OCI-M2 (cell line): ENCODE results near the gene AURKAIP1.

Experiments used
- DNase-seq: peaks from one replicate; lab custom pipeline; 2025; ENCODE audit not compliant: unreplicated experiment; lab: John Stamatoyannopoulos, UW

Gene AURKAIP1

DNA sequence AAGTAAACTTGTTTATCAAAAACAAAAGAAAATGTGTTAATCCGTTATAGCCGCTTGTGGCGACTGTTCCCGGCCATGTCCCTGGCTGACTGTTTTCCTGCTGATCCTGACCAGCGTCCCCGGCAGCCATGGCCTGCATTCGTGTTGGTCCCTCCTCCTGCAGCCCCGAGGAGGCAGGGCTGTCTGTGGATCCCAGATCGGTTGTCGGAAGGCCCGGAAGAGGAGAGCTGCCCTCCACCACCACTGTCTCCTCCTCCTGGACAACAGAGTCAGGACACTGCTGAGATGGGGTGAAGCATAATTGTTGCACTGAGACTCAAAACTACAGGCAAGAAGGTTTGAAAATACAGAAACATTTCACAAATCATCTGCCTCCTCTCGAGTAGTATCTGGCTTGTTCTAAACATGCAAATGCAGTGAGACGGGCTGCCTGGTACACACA, 13.0 kb downstream of the AURKAIP1 start:
- DNase-seq = no peak

DNA sequence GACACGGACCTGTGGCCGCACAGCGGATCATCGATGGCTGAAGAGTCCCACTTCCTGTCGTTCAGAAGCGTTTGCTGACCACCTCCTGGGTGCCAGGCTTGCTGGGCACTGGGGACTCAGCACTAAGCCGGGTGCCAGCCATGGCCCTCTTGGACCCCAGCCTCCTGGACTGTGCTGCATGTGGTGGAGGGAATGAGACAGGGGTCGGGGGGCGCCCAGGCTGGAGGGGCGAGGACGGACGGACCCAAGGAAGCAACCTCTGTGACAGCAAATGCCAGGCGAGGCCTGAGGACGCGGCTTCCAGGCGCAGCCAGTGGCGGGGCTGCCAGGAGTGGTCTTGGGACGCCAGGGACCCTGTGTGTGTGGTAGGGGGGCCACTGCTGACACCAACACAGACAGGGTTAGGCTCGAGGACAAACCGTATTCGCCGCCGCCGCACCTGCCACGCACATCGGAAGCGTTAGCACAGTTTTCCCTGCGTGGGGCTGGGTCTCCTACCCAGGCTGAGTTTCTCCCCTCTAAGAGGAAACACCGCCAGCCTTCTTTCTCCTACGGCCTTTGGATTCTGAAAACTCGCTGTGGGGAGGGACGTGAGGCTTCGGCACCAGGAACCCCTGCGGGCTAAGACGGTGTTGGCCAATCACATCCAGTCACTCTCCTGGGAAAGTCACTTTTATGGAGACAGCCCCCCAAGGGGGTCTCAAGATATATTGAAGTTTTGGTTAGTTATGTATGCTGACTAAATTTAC, 13.6 kb downstream of the AURKAIP1 start:
- no peak for DNase-seq

DNA sequence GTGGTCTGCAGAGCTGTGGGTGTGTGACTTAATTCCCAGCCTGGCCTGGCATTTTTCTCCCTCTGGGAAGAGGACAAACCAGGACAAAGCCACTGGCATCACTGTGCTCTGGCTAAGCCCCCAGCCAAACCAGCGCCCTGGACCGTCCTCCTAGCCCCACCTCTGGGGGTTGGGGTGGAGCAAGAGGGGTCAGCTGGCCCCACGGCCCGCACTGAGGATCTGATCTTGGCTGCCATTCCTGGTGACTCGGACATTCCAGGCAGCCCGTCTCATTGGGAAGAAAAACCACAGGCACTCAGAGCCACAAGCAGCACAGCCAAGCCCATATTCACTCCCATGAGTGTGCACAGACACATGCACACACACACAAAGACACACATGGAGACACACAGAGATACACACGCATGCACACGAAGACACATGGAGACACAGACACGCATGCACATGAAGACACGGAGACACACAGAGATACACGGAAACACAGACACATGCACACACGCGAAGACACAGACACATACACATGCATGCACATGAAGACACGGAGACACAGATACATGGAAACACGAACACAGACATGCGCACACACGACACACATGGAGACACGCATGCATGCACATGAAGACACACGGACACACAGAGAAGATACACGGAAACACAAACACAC, 14.4 kb downstream of the AURKAIP1 start:
- DNase-seq = no peak

DNA sequence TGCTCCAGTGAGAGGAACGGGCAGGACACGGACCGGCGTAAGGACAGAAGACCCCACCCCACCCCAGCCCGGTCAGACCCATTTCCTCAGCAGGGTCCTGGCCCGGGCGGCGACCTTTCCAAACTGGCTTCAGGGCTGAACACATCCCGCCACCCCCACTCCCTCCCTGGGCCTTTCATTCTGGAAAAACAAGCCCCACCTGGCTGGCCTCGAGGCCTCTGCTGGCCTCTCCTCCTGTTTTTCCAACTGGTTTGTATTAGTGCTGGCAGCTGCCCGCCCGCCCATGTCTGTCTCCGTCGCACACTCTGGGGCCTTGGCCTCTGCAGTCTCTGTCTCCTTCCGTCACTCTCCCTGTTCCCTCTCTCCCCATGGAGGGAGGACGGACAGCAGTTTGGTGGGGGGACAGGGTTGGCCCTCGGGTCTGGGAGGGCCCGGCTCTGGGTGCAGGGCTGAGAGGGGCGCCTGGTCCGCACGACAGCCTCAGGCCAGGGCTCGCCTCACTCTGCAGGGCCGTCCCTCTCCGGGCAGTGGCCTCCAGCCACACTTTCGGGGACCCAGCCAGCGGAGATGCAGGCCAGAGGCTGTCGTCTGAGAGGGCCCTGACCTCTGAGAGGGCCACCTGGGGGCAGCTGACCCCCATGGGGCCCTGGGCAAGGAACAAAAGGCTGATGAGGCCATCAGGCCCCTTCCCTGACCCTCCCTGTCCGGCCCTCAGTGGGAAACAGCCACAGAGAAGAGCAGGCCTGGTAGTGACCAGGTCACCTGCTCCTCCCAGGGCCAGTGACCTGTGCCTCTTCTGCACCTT, 15.1 kb downstream of the AURKAIP1 start:
- DNase-seq = no peak

DNA sequence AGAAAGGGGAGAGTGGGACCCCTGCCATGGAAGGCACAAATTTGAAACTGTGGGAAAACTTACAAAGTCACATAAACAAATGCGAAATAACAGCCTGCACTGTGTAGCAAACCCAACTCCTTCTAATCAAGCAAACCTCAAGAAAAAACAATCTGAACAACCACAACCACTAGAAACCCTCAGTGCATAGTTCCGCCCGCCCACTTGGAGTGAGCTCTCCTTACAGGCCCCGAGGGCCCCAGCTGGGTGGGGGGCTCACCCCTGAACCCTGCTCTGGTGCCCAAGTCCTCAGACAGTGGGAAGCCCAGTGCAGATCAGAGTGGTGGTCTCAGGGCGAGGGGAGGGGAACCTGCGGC, 15.7 kb downstream of the AURKAIP1 start:
- DNase-seq = no peak

DNA sequence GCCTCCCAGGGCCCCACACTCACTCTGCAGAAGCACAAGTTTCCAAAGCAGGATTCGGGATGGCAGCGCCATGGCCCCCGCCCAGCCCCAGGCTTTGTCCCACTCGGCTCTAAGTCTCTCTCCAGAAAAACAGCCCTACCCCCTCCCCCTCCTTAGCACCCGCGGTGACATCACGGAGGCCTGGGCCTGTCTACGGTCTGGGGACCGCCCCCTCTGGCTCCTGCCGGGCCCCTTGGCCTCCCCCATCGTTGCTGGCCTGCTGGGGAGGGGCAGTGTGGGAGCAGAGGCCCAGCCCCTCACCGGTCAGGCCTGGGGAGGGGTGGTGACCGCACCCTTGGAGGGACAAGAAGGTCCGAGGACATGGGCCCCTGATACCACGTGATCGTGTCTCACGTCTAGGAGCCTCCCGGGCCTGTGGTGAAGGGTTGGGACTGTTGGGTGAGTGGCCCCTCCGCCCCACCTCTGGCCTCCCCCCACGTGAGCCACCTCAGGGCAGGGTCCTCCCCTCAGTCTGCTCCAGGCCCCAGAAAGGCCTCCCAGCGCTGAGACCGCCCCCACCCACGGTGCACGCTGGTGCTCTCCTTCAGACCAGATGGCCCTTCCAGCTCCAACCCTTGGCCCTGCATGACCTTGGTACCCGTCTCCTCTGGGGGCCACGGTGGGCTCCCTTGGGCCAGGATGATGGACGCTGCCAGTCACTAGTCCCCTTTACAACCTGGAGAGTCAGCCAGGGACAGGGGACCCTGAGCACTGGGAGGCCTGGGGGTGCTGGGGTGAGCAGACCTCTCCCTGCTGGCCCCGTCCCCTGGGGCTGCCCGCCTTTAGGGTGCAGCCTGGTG, 16.4 kb downstream of the AURKAIP1 start, which contains the start of gene MXRA8:
TSS of gene MXRA8 (minus strand) at position 123 of the 839 bp plus-strand sequence. CDS start at position 72, 51 bp downstream.
- no peak for DNase-seq

DNA sequence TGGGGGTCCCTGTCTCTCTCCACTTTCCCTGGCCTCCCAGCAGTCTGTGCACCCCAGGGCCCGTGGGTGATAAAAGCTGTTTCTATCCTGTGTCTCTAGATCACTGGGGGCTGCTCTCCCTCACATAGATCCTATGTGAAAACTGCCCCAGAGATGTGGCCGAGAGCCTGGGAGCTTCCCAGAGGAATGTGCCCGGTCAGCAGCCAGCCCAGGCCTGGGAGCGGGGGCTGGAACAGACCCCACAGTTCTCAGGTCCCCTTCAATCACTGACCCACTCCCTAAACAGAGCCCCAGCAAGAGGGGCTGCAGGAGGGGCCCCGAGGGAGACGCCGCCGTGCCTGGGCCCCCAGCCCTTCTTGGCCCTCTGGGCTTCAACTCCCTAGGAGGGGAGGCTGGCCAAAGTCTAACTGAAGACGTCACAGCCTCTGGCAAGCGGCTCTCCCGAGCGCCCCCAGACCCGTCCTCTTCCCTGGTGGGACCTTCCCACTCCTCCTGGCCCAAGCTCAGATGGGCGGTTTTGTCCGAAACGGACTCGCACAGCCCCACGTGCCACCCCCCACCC, 17.1 kb downstream of the AURKAIP1 start:
- DNase-seq = no peak

DNA sequence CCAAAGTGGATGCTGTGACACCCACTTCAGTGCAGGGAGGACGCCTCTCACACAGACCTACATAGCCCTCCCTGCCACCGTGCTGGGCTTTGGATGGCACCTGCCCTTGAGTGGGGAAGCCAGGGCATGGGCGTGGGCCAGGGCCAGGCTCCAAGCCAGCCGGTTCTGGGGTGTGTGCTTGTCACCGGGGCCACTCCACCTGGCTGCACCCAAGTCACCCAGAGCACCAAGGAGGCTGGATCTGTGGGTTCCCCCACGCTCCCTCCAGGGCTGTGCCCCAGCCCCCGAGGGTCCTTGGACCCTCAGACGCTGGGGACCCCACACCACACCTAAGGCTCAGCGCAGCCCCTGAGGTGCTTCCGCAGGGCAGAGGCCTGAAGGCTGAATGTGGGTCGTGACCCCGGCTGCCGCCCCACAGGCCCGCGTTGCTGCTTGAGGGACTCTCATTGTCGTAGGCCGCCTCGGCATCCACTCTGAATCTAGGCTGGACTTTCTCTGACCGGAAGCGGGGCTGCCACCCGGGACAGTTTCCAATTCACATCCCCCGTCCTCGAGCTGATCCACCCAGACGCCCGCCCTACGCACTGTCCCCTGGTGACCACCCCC, 18.1 kb downstream of the AURKAIP1 start:
- no peak for DNase-seq

DNA sequence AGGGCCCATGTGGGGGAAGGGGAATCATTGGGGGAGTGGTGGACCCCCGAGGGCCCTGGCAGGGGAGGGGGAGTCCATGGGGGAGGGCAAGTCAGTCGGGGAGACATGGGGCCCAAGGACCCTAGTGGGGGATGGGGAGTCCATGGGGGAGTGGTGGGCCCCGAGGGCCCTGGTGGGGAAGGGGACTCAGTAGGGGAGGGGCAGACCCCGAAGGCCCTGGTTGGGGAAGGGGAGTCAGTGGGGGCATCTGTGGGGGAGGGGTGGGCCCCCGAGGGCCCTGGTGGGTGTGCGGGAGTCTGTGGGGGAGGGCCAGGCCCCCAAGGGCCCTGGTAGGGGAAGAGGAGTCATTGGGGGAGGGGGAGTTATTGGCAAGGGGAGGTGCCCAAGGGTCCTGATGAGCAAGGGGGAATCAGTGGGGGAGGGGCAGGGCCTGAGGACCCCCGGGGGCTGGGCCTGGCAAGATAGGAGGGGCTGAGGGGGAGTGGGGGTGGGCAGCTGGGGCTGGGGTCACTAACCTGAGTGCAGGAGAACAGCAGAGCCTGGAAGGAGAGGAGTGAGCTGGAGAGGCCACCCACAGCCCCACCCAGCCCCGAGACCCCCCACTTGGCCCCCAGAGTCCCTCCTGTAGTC, 18.7 kb downstream of the AURKAIP1 start:
- DNase-seq = no peak

DNA sequence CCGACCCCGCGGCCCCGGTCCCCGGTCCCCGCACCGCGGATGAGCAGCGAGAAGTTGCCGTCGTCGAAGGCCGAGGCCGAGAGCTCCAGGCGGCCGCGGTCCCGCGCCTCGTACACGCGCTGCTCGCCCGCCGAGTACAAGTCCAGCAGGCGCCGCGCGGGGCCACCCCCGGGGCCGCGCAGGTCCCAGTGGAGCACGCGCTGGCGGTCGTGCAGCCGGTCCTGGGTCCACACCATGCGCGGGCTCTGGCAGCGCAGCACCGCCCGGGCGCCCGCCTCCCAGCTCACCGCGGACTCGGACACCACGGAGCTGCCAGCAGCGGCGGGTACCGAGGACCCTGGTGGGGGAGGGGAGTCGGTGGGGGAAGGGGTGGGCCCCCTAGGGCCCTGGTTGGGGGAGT, 19.6 kb downstream of the AURKAIP1 start:
- no peak for DNase-seq

DNA sequence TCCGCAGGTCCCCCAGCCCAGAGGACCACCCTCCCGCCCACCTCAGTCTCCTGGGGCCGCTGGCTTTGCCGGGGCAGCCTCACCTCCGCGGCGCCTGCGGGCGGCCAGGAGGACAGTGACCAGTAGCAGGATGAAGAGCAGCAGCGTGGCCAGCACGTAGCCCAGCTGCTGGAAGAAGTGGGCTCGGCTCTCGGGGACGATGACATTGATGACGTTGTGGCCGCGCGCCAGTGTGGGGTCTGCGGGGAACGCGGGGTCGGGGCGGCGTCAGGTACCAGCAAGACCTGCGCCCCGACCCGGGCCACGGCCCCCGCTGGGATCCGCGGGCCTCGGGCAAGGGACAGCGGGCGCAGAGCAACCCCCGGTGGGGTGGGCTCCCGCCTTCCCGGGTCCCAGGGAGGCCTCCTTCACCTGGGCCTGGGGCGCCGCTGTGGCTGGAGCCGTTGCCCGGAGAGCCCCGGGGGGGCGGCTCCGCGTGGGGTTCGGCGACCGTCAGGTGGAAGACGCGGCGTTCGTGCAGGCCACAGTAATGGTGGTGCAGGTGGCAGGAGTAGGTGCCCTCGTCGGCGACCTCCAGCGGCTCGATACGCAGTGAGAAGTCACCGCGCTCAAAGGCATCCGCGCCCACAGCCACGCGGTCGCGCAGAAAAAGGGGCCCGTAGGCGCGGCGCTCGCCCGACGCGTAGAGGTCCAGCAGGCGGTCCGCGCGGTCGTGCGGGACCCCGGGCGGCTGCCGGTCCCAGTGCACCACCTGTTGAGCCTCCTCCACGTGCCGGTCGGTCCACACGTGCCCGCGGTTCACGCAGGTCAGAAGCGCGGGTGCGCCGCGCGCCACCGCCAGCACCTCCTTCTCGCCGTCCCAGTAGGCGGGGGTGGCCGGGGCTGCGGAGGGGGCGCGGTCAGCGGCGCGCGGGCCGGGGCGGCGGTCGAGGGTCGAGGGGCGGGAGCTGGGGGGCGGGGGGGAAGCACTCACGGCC, 20.4 kb downstream of the AURKAIP1 start:
- no peak for DNase-seq

DNA sequence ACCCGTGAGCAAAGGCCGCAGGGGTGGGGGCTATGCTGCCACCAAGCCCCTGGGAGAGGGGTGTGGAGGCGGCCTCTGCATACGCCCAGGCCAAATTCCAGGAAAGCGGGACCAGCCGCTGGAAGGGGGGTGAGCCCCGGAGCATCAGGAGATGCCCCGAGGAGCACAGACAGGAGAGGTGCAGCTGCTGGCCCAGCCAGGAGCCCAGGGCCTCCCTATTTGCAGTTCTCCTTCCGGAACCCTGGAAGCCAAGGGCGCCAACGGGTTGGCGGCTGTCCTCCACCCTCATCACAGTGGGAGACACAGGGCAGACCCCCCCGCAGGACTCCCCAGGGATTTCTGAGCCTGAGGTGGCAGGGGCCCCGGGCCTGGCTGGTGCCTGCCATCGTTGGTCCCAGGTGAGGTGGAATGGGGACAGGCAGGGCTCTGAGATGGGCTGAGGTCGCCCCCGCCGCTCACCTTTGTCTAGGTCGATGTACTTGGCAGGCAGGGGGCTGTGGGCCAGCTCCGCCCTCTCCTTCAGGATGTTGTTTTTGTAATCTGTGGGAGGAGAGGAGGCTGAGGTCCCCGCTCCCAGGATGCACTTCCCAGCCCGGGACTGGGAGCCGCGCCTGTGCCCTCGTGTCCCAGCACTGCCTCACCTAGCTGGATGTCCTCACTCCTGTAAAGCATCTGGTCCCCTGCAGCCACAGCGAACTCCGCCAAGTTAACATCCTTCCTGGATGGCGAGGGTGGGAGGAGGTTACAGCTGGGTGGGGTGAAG, 21.4 kb downstream of the AURKAIP1 start:
- DNase-seq = no peak

DNA sequence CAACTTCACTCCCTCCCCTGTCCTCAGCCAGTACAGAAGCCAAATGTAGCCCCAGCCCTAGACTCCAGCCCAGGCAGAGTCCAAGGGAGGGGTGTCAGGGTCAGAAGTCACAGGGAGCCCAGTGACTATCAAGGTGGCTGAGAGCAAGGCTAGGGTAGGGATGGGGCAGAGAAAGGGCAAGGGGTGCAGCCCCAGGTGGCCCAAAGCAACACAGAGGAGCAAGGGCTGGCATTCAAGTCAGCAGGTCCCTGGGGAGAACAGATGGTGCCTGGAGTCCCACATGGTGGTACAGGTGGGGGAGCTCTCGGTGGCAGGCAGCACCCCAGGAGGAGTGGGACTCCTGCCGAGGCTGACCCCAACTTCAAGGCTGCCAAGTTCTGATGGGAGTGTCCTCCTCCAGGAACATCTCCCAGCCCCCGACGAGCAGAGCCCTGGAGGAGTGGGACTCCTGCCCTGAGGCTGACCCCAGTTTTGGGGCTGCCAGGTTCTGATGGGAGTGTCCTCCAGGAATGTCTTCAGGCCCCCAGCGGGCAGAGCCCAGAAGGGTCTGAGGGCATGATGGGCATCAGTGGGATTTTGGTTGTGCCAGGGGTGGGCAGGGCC, 22.1 kb downstream of the AURKAIP1 start:
- no peak for DNase-seq

DNA sequence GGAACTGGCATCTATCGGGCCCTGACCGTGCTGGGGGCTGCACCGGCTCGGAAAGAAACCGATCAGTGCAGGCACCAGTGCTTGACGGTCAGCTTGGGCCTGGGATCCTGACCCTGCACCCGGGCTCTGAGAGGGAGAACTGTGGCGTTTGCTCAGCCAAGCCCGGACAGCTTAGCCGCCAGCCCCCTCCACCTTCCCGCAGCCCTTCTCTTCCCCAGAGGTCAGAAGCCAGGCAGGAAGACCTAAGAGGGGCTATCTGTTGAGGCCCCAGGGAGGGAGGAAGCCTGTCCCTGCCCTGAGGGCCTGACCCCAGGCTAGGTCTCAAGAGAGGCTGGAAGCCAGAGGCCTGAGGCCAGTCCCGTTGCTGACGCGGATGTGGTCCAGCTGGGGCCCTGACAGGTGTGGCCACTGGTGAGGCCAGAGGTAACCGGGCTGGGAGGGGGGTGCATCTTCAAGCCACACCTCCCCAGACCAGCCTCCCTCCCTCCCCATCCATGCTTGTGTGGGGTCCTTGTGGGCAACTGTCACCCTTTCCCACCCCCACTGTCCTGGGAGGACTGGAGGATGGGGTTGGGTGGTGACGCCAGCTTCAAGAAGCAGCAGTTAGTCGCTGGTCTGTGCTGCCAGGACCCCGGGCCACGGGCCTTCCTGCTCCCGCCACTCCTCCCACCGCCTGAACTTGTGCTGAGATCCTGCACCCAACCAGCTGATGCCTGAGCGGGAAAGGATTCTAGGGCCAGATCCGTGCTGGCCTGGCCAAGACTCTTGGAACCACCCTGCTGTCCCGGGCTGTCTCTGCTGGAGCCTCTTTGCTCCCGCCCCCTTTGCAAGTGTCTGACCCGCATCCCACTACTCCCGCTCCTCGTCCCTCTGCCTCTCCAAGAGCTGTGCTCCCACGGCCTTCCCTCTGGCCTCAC, 23.2 kb downstream of the AURKAIP1 start:
- no peak for DNase-seq

DNA sequence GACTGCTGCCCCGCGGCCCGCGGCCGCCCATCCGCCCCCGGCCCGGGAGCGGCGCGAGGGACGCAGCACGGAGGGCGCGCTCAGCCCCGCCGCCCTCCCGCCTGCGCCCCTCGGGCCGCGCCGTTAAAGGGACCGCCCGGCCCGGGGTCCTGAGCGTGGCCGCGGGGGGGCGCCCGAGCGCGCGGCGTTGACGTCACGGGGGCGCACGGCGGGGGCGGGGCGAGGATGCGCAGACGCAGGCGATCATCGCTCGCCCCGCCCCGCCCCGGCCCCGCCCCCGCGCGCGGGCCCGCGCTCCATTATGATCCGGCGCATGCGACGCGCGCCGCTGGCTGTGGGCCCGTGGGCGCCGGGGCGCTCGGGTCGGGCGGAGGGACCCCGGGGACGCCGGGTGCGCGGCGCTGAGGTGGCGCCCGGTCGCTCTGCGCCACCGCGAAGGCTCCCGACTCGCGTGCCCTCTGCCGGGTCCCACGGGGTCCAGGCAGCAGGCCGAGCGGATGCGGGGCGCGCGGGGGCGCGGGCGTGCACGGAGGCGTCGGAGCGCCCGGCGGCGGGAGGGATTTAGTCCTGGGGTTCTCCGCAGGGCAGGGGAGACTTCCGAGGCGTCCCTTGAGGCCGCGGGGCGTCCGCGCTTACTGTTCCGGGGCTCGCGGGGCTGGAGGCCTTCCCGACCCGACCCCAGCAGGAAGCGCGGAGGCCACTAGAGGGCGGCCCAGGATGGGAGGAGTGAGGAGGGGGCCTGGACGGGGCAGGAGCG, 25.6 kb downstream of the AURKAIP1 start, which contains the start of gene DVL1:
TSS of gene DVL1 (minus strand) at position 163 of the 757 bp plus-strand sequence. CDS start 353 bp downstream, outside the sequence.
- DNase-seq = no peak
